IMR-90 (cell line): ENCODE results near the gene FBXL5.

Experiments used
- CEBPB ChIP-seq: IDR thresholded peaks from 2 replicates; pipeline ENCODE4 v1.6.1; 2012; ENCODE audit warnings: low read depth, low read length, improper control_type of control experiment
- CTCF ChIP-seq: conservative IDR thresholded peaks from 2 replicates; pipeline ENCODE4 v1.5.1; 2012; ENCODE audit warnings: mild to moderate bottlenecking, low read depth, low read length, improper control_type of control experiment
- ELK1 ChIP-seq: fragments of 150-350 bp; IDR thresholded peaks from 2 replicates; pipeline ENCODE4 v1.6.1; 2016; ENCODE audit warnings: low read depth, mild to moderate bottlenecking, low read length, moderate library complexity, borderline replicate concordance
- RAD21 ChIP-seq: IDR thresholded peaks from 2 replicates; pipeline ENCODE4 v1.6.1; 2012; ENCODE audit warnings: low read length, improper control_type of control experiment
- RCOR1 ChIP-seq: IDR thresholded peaks from 2 replicates; pipeline ENCODE4 v1.6.1; 2012; ENCODE audit warnings: mild to moderate bottlenecking, low read length, improper control_type of control experiment; ENCODE audit not compliant: insufficient replicate concordance

GRCh38 chr4:15673337-15673736 lies 18.2 kb upstream of the FBXL5 start:
- TF ChIP-seq RCOR1 (no peak), CTCF (no peak), CEBPB (no peak), RAD21 (no peak), ELK1 (no peak)
